ENCODE data around the gene EGFL6.
A peak's percentile ranks its signal among the peaks of the same experiment; 100 is the strongest.
"Not testable (repeated sequence)": the region's sequence is repeated elsewhere in the genome, so short reads cannot be mapped to it uniquely, and the experiment has no call there.

Gene EGFL6

GRCh38 chrX:13659063-13659462, 89.7 kb downstream of the EGFL6 start:
- no peak overlapping the region for H3K4me3 ChIP-seq (ENCODE audit: low read depth, low read length)
- TF ChIP-seq CTCF (IDR thresholded peaks at IDR 0.05; ENCODE audit: borderline replicate concordance, insufficient read depth, low read depth, low read length) = no peak

GRCh38 chrX:13661735-13662288, 92.4 kb downstream of the EGFL6 start:
- no peak overlapping the region for H3K4me3 ChIP-seq (ENCODE audit: low read depth, low read length)
- no peak for TF ChIP-seq CTCF (IDR thresholded peaks at IDR 0.05; ENCODE audit: borderline replicate concordance, insufficient read depth, low read depth, low read length)

- H3K4me3 ChIP-seq (ENCODE audit: low read depth, low read length) = no peak overlapping the region
- no peak for TF ChIP-seq CTCF (IDR thresholded peaks at IDR 0.05; ENCODE audit: borderline replicate concordance, insufficient read depth, low read depth, low read length)
These were observed 93.0 kb downstream of the EGFL6 start for GRCh38 chrX:13662355-13662791.

GRCh38 chrX:13664020-13664419, 94.6 kb downstream of the EGFL6 start:
- no peak overlapping the region for H3K4me3 ChIP-seq (ENCODE audit: low read depth, low read length)
- TF ChIP-seq CTCF (IDR thresholded peaks at IDR 0.05; ENCODE audit: borderline replicate concordance, insufficient read depth, low read depth, low read length) = no peak

- TF ChIP-seq CTCF (IDR thresholded peaks at IDR 0.05; ENCODE audit: borderline replicate concordance, insufficient read depth, low read depth, low read length) = no peak
- H3K4me3 ChIP-seq (ENCODE audit: low read depth, low read length) = no peak overlapping the region
These were observed 97.4 kb downstream of the EGFL6 start for GRCh38 chrX:13666836-13667235.

- no peak overlapping the region for H3K4me3 ChIP-seq (ENCODE audit: low read depth, low read length)
- no peak for TF ChIP-seq CTCF (IDR thresholded peaks at IDR 0.05; ENCODE audit: borderline replicate concordance, insufficient read depth, low read depth, low read length)
These were observed 98.5 kb downstream of the EGFL6 start for GRCh38 chrX:13667919-13668318.

GRCh38 chrX:13669246-13669737, 99.9 kb downstream of the EGFL6 start:
- TF ChIP-seq CTCF (IDR thresholded peaks at IDR 0.05; ENCODE audit: borderline replicate concordance, insufficient read depth, low read depth, low read length) = no peak
- peak overlapping the region; percentile 29 for H3K4me3 ChIP-seq (ENCODE audit: low read depth, low read length)

GRCh38 chrX:13669755-13670154, 100.4 kb downstream of the EGFL6 start:
- not testable (repeated sequence) for H3K4me3 ChIP-seq (ENCODE audit: low read depth, low read length)

All from GM12875 (cell line).